HCT116 (cell line): ENCODE data around the gene FSTL4. TPM values are rescaled to one million over a fixed set of nuclear protein-coding genes. Genes with fewer than 3 reads are reported as not detected.

ENCODE experiments used
- ATAC-seq: fragments of 200-7000 bp; cut with Tn5 transposase; 2 replicates; pipeline ENCODE4 v1.9.1; 2020; ENCODE audit warnings: mild to moderate bottlenecking, moderate library complexity
- BruUV-seq: library from RNA; stranded (reverse); fragments of 400-500 nt; replicated peaks from 2 replicates; lab custom pipeline; 2021; lab: Mats Ljungman, UMichigan
- CTCF ChIA-PET: fragments of 300-600 bp; sonication (Branson Sonifier 250); formaldehyde crosslinking; loops from one replicate; lab custom pipeline; 2021; ENCODE audit warnings: antibody characterized with exemption; lab: Charles Lee
- POLR2A ChIA-PET: fragments of 300-600, 350-600 bp; sonication (Branson Sonifier 250); formaldehyde crosslinking; loops from one replicate; lab custom pipeline; 2021; ENCODE audit warnings: antibody characterized with exemption; lab: Charles Lee
- RAD21 ChIA-PET, 2 experiments: fragments of 300-600 bp; sonication (Branson Sonifier 250); formaldehyde crosslinking; loops; one replicate each; lab custom pipeline; 2023; ENCODE audit warnings: low total read pairs in 2 of 2; ENCODE audit not compliant: uncharacterized antibody in 2 of 2, unreplicated experiment in 2 of 2, low non-redundant PET in 1 of 2; lab: Charles Lee
- DNase-seq: peaks from one replicate; pipeline ENCODE4 v3.0.0-alpha.2; 2010; ENCODE audit warnings: low read depth, low spot score
- H2AFZ ChIP-seq: fragments of 200-600 bp; shearing (Covaris generic), sonication (generic); 2 replicates; pipeline ENCODE4 v1.6.1; 2017; ENCODE audit warnings: low read depth, mixed run types, mixed read lengths, antibody characterized with exemption, low read length; ENCODE audit not compliant: poor library complexity, severe bottlenecking
- H3K27ac ChIP-seq: 2 replicates; pipeline ENCODE4 v1.5.1; 2012; ENCODE audit warnings: low read depth, low read length
- H3K27me3 ChIP-seq: fragments of 200-600 bp; sonication (generic); 2 replicates; pipeline ENCODE4 v1.6.1; 2016; ENCODE audit warnings: mixed run types, low read length, mixed read lengths; ENCODE audit not compliant: insufficient read depth
- H3K36me3 ChIP-seq, 2 experiments: fragments of 200-500 bp in 1 of 2; fragments of 200-600 bp in 1 of 2; sonication (Bioruptor generic) in 1 of 2; sonication (generic) in 1 of 2; 2 replicates each; pipeline versions ENCODE4 v1.5.1 to v1.6.1; 2014 to 2016; ENCODE audit warnings: low read length in 2 of 2, inconsistent platforms in 1 of 2, mixed read lengths in 1 of 2, mixed run types in 1 of 2; ENCODE audit not compliant: insufficient read depth in 2 of 2, control insufficient read depth in 1 of 2
- H3K4me1 ChIP-seq, 2 experiments: fragments of 200-600 bp in 1 of 2; sonication (generic) in 1 of 2; 2 replicates each; pipeline versions ENCODE4 v1.5.1 to v1.6.1; 2012 to 2017; ENCODE audit warnings: low read length in 2 of 2, inconsistent platforms in 1 of 2, mild to moderate bottlenecking in 1 of 2, mixed read lengths in 1 of 2, mixed run types in 1 of 2, moderate library complexity in 1 of 2; ENCODE audit not compliant: insufficient read depth in 2 of 2, control insufficient read depth in 1 of 2
- H3K4me2 ChIP-seq: fragments of 200-600 bp; sonication (generic); 2 replicates; pipeline ENCODE4 v1.6.1; 2017; ENCODE audit warnings: mixed run types, low read length, mixed read lengths
- H3K4me3 ChIP-seq, 2 experiments: fragments of 200-600 bp in 1 of 2; sonication (generic) in 1 of 2; replicated peaks in 1 of 2; 2 replicates each; pipeline ENCODE4 v1.5.1; 2011 to 2016; ENCODE audit warnings: low read length in 2 of 2, control low read depth in 1 of 2, low read depth in 1 of 2, mild to moderate bottlenecking in 1 of 2, mixed read lengths in 1 of 2, mixed run types in 1 of 2
- H3K79me2 ChIP-seq: fragments of 200-600 bp; sonication (generic); 2 replicates; pipeline ENCODE4 v1.6.1; 2017; ENCODE audit warnings: mild to moderate bottlenecking, mixed run types, low read length, moderate library complexity, mixed read lengths; ENCODE audit not compliant: insufficient read depth
- H3K9ac ChIP-seq: fragments of 200-600 bp; sonication (generic); 2 replicates; pipeline ENCODE4 v1.6.1; 2016; ENCODE audit warnings: low read length, mixed read lengths
- H3K9me2 ChIP-seq: fragments of 200-600 bp; sonication (generic), shearing (Covaris generic); 2 replicates; pipeline ENCODE4 v1.6.1; 2017; ENCODE audit warnings: mixed run types, mild to moderate bottlenecking, moderate library complexity; ENCODE audit not compliant: insufficient read depth
- H3K9me3 ChIP-seq, 2 experiments: fragments of 200-500 bp in 1 of 2; fragments of 200-600 bp in 1 of 2; sonication (Bioruptor generic) in 1 of 2; sonication (generic) in 1 of 2; 2 replicates each; pipeline ENCODE4 v1.6.1; 2014 to 2017; ENCODE audit warnings: low read length in 2 of 2, mixed read lengths in 2 of 2, inconsistent platforms in 1 of 2, low read depth in 1 of 2, mild to moderate bottlenecking in 1 of 2, mixed run types in 1 of 2, moderate library complexity in 1 of 2; ENCODE audit not compliant: control insufficient read depth in 1 of 2, insufficient read depth in 1 of 2
- H4K20me1 ChIP-seq: fragments of 200-600 bp; sonication (generic), shearing (Covaris generic); 2 replicates; pipeline ENCODE4 v1.6.1; 2017; ENCODE audit warnings: mixed run types, mild to moderate bottlenecking, moderate library complexity; ENCODE audit not compliant: insufficient read depth
- CEBPB ChIP-seq: IDR thresholded peaks from 2 replicates; pipeline ENCODE4 v1.6.1; 2012; ENCODE audit warnings: low read depth
- EGR1 ChIP-seq: IDR thresholded peaks from 2 replicates; pipeline ENCODE4 v1.6.1; 2012; ENCODE audit warnings: low read depth
- ELF1 ChIP-seq: IDR thresholded peaks from 2 replicates; pipeline ENCODE4 v1.6.1; 2012; ENCODE audit warnings: low read depth, borderline replicate concordance
- EZH2 ChIP-seq: fragments of 200-600 bp; sonication (generic); IDR thresholded peaks from 2 replicates; pipeline ENCODE4 v1.6.1; 2017; ENCODE audit warnings: antibody characterized with exemption, mixed run types
- EZH2phosphoT487 ChIP-seq: fragments of 200-600 bp; IDR thresholded peaks from 2 replicates; pipeline ENCODE4 v1.6.1; 2018; ENCODE audit warnings: antibody characterized with exemption, borderline replicate concordance
- FOSL1 ChIP-seq: IDR thresholded peaks from 2 replicates; pipeline ENCODE4 v1.6.1; 2012; ENCODE audit warnings: low read depth
- POLR2A ChIP-seq: IDR thresholded peaks from 2 replicates; pipeline ENCODE4 v1.7.0; 2011; ENCODE audit warnings: borderline replicate concordance; ENCODE audit not compliant: insufficient read depth, insufficient read length; ENCODE audit errors: extremely low read depth
- POLR2AphosphoS5 ChIP-seq: IDR thresholded peaks from 2 replicates; pipeline ENCODE4 v1.6.1; 2011; ENCODE audit warnings: mild to moderate bottlenecking, low read depth, low read length, moderate library complexity
- RAD21 ChIP-seq: IDR thresholded peaks from 2 replicates; pipeline ENCODE4 v1.6.1; 2012; ENCODE audit warnings: low read depth, mild to moderate bottlenecking
- SP1 ChIP-seq: IDR thresholded peaks from 2 replicates; pipeline ENCODE4 v1.6.1; 2012; ENCODE audit warnings: low read depth
- SRF ChIP-seq: IDR thresholded peaks from 2 replicates; pipeline ENCODE4 v1.6.1; 2012; ENCODE audit warnings: low read depth
- TCF7L2 ChIP-seq: IDR thresholded peaks from 2 replicates; pipeline ENCODE4 v1.7.0; 2011; ENCODE audit warnings: borderline replicate concordance, inconsistent platforms; ENCODE audit not compliant: insufficient read depth, insufficient read length; ENCODE audit errors: extremely low read depth
- YY1 ChIP-seq: IDR thresholded peaks from 2 replicates; pipeline ENCODE4 v1.6.1; 2011; ENCODE audit warnings: low read length, low read depth, moderate library complexity, mild to moderate bottlenecking; ENCODE audit not compliant: insufficient replicate concordance; ENCODE audit errors: extremely low read depth
- ZFX ChIP-seq: fragments of 450-650 bp; IDR thresholded peaks from 2 replicates; pipeline ENCODE4 v1.6.1; 2017
- ZNF274 ChIP-seq: fragments of 200-500 bp; sonication (Bioruptor generic); IDR thresholded peaks from 2 replicates; pipeline ENCODE4 v1.6.1; 2014; ENCODE audit warnings: mild to moderate bottlenecking, low read depth, low read length, inconsistent platforms
- intact Hi-C: fragments of 100-400 bp; cut with micrococcal nuclease; formaldehyde crosslinking; loops from 2 replicates; pipeline ENCODE4 v1.10.0; 2022
- total RNA-seq: library from RNA; stranded (reverse); gene quantifications from one replicate; pipeline ENCODE4 v1.2.1, GENCODE V29; 2021; ENCODE audit not compliant: unreplicated experiment
- TF ChIP-seq, protein P1 (sequence below): IDR thresholded peaks from 2 replicates; pipeline ENCODE4 v1.6.1; 2012

The FSTL4 gene
- total RNA-seq, 1 experiment from 2014 or later, result 0.37 TPM

DNA sequence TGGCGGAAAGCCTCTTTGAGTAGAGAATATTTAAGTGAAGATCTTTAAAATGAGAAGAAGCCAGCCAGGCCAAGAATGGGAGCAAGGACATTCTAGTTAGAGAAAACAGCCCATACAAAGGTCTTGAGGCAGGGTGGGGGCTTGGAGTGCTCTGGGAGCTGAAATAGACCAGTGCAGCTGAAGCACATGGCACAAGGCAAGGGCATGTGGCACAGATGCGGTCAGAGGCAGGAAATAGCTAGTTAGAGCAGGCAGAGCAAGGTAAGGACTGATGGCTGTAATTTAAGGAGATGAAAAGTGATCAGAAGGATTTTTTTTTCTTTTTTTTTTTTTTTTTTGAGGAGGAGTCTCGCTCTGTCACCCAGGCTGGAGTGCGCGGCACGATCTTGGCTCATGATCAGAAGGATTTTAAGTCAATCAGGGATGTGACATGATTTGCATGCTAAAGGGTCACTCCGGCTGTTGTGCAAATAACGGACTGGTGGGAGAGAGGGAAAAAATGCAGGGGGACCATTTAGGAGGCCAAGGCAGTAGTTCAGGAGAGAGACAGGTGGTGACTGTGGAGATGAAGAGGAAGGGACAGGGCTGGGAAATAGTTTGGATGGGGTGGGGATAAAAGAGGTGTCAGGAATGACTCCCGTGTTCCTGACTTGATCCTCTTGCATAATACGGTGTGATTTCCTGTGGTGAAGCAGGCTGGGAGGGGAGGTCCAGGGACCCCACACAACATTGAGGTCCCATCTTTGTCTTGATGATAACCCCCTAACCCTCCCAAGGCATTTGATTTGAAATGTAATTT, 352.9 kb downstream of the FSTL4 start:
- H3K4me1 ChIP-seq, result no peaks in the 10 kb centered on the region
- H2AFZ ChIP-seq, result no peak overlapping the region
- no peaks in the 10 kb centered on the region for H3K79me2 ChIP-seq
- ChIA-PET RAD21 (no interaction called here), POLR2A (no interaction called here), CTCF (interaction anchor here (0.7 kb wide), 1 partner anchor 153 kb away, joined by 4 read pairs; no protein-coding TSS in a partner anchor)
- H3K9me2 ChIP-seq, result no peaks in the 10 kb centered on the region
- H3K4me3 ChIP-seq, result no peak overlapping the region
- H3K36me3 ChIP-seq, result no peaks in the 10 kb centered on the region
- H4K20me1 ChIP-seq, result no peaks in the 10 kb centered on the region
- H3K9ac ChIP-seq, result no peak overlapping the region
- BruUV-seq, result no TSS peak
- H3K27me3 ChIP-seq, result no peaks in the 10 kb centered on the region
- intact Hi-C loops, result no loop called here
- no peaks in the 10 kb centered on the region for H3K9me3 ChIP-seq
- TF ChIP-seq ZFX (no peak), RAD21 (no peak), FOSL1 (no peak), EGR1 (no peak), ELF1 (no peak), ZNF274 (no peak), EZH2phosphoT487 (no peak), CEBPB (no peak), YY1 (no peak), EZH2 (no peak), TCF7L2 (no peak), POLR2AphosphoS5 (no peak), SRF (no peak), POLR2A (no peak), SP1 (no peak)
- TF ChIP-seq, protein P1, sequence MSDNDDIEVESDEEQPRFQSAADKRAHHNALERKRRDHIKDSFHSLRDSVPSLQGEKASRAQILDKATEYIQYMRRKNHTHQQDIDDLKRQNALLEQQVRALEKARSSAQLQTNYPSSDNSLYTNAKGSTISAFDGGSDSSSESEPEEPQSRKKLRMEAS, result no peak
- DNase-seq, result no peak
- no peak overlapping the region for H3K27ac ChIP-seq
- no peak for ATAC-seq
- no peak overlapping the region for H3K4me2 ChIP-seq
